OCI-LY3 (cell line): ENCODE results near the gene PACSIN2.

Source experiments
- CTCF ChIP-seq: fragments of 200-600, 300-600 bp; sonication (generic); IDR thresholded peaks from 2 replicates; pipeline ENCODE4 v1.5.1; 2014; ENCODE audit warnings: antibody characterized with exemption, low read length, low read depth
- EZH2phosphoT487 ChIP-seq: fragments of 200-600 bp; shearing (Covaris generic); IDR thresholded peaks from 2 replicates; pipeline ENCODE4 v1.6.1; 2018; ENCODE audit warnings: antibody characterized with exemption, mixed run types, low read depth

- no peak for TF ChIP-seq CTCF
- no peak for TF ChIP-seq EZH2phosphoT487
Measured at GRCh38 chr22:43002202-43002586, 12.8 kb downstream of the PACSIN2 start.
